GM18951 (cell line): ENCODE data around the gene BHLHE40.
A peak's percentile ranks its signal among the peaks of the same experiment; 100 is the strongest.

Experiments
- POLR2A ChIP-seq: IDR thresholded peaks from 4 replicates; pipeline ENCODE4 v1.6.1; 2011; ENCODE audit warnings: mild to moderate bottlenecking; ENCODE audit not compliant: insufficient read length, insufficient read depth; ENCODE audit errors: extremely low read depth
- in situ Hi-C: fragments of 300-500 bp; cut with MboI; formaldehyde crosslinking; loops from one replicate; pipeline ENCODE4 v1.12.0; 2022; ENCODE audit warnings: low sequenced_read_pairs, mixed read lengths, inconsistent platforms; ENCODE audit not compliant: unreplicated experiment

The BHLHE40 gene

DNA sequence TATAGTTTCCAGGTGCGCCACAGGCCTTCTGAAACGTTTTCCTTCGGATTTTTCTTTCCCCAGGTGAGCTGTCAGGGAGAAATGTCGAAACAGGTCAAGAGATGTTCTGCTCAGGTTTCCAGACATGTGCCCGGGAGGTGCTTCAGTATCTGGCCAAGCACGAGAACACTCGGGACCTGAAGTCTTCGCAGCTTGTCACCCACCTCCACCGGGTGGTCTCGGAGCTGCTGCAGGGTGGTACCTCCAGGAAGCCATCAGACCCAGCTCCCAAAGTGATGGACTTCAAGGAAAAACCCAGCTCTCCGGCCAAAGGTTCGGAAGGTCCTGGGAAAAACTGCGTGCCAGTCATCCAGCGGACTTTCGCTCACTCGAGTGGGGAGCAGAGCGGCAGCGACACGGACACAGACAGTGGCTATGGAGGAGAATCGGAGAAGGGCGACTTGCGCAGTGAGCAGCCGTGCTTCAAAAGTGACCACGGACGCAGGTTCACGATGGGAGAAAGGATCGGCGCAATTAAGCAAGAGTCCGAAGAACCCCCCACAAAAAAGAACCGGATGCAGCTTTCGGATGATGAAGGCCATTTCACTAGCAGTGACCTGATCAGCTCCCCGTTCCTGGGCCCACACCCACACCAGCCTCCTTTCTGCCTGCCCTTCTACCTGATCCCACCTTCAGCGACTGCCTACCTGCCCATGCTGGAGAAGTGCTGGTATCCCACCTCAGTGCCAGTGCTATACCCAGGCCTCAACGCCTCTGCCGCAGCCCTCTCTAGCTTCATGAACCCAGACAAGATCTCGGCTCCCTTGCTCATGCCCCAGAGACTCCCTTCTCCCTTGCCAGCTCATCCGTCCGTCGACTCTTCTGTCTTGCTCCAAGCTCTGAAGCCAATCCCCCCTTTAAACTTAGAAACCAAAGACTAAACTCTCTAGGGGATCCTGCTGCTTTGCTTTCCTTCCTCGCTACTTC, 3.8 kb downstream of the BHLHE40 start:
- no peak for TF ChIP-seq POLR2A
- in situ Hi-C loops = no loop called here

DNA sequence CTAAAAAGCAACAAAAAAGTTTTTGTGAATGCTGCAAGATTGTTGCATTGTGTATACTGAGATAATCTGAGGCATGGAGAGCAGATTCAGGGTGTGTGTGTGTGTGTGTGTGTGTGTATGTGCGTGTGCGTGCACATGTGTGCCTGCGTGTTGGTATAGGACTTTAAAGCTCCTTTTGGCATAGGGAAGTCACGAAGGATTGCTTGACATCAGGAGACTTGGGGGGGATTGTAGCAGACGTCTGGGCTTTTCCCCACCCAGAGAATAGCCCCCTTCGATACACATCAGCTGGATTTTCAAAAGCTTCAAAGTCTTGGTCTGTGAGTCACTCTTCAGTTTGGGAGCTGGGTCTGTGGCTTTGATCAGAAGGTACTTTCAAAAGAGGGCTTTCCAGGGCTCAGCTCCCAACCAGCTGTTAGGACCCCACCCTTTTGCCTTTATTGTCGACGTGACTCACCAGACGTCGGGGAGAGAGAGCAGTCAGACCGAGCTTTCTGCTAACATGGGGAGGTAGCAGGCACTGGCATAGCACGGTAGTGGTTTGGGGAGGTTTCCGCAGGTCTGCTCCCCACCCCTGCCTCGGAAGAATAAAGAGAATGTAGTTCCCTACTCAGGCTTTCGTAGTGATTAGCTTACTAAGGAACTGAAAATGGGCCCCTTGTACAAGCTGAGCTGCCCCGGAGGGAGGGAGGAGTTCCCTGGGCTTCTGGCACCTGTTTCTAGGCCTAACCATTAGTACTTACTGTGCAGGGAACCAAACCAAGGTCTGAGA, 4.7 kb downstream of the BHLHE40 start:
- peak; percentile 67 for TF ChIP-seq POLR2A
- in situ Hi-C loops = no loop called here

DNA sequence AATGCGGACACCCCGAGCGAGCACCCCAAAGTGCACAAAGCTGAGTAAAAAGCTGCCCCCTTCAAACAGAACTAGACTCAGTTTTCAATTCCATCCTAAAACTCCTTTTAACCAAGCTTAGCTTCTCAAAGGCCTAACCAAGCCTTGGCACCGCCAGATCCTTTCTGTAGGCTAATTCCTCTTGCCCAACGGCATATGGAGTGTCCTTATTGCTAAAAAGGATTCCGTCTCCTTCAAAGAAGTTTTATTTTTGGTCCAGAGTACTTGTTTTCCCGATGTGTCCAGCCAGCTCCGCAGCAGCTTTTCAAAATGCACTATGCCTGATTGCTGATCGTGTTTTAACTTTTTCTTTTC, 5.3 kb downstream of the BHLHE40 start:
- in situ Hi-C loops = no loop called here
- TF ChIP-seq POLR2A = no peak

DNA sequence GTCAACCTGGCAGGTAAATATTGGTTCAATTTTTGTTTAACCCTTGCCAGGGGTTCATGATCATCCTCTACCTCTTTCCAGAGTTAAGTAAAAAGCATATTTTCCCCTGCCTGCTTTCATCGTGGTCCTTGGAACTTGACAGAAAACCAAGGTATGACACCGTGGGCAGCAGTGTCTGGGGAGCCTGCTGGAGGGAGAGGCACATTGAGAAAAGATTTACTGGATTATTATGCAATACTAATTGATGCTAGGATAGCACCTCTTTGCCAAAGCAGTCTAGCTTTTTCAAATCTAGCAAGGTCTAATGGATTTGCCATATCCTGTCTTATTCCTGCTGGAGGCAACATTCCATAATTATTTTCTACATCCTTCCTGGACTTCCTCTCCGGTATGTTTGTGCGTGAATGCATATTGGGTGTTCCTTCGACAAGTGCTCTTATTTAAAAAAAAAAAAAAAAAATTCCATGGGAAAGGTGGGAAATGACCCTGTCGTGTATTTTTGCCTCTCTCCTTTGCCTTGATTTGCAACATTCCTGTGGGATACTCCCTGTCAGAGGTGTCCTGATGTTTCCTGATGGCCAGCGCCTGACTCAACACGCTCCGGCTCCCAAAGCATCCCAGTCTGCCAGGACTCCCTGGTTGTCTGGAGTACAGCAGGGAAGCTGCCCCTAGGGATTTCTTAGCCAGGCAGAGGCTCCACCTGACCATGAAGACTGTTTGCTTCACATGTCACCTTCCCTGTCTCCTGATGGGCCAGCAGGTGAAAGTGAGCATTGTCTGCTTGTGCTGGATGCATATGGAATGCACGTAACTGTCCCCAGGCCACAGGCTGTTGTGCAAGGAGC, 6.3 kb downstream of the BHLHE40 start:
- in situ Hi-C loops = no loop called here
- TF ChIP-seq POLR2A = no peak

DNA sequence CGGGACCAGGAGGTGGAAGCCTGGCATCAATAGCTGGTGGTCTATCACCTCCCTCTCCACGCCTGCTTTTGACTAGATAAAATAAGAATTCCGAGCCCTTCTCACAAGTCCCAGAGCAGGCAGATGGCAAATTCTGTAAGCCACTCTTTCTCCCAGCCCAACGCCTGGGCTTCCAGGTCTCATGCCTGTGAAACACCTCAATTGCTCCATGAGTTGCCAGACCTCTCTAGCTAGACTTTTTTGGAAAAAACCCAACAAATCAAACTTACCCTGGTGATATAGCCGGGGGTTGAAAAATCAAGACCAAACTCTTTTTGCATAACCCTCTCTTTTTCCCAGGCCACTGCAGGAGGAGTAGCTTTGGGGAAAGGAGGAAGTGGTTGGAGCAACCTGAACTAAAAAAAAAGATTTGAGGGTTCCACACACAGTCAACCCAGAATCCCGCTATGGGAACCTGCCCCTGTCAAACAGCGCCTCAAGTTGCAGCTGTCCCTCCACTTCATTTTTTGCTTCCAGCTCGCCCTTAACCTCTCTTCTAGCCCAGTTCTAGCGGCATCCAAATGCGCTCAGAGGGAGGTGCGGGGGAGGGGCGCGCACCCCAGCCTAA, 7.0 kb downstream of the BHLHE40 start:
- TF ChIP-seq POLR2A = no peak
- in situ Hi-C loops = no loop called here

DNA sequence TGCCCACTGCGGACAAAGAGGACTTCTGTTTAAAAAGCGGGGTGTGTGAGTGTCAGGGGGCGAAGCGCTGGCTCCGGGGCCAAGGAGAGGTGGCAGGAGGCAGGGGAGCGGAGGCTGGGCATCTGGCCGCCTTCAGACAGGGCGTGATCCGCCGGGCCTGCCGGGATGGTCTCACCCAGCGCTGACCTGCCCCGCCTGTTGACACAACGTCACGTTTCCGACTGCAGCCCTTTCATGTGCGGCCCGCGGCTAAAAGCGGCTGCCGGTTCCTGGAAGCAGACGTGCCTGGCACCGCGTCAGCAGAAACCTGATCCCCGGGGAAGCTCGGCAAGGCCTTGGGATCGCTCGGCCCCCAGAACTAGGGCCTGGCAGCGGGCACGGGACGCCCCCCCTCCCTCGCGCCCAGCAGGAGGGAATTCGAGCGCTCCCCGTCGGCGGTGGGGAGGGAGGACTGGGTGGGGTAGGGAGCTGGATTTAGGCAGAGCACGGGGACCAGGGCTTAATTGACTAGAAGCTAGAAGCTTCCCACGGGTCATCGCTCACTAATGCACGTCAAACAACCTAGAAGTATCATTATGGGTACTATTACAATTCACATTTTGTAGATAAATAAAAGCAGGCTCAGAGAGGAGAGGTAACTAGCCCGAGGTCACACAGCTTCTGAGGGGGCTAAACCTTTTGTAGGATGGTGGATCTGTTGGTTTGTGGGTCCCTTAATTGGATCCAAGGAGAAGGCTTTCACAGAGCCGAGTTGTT, 7.7 kb downstream of the BHLHE40 start:
- peak; percentile 61 for TF ChIP-seq POLR2A
- in situ Hi-C loops = no loop called here

DNA sequence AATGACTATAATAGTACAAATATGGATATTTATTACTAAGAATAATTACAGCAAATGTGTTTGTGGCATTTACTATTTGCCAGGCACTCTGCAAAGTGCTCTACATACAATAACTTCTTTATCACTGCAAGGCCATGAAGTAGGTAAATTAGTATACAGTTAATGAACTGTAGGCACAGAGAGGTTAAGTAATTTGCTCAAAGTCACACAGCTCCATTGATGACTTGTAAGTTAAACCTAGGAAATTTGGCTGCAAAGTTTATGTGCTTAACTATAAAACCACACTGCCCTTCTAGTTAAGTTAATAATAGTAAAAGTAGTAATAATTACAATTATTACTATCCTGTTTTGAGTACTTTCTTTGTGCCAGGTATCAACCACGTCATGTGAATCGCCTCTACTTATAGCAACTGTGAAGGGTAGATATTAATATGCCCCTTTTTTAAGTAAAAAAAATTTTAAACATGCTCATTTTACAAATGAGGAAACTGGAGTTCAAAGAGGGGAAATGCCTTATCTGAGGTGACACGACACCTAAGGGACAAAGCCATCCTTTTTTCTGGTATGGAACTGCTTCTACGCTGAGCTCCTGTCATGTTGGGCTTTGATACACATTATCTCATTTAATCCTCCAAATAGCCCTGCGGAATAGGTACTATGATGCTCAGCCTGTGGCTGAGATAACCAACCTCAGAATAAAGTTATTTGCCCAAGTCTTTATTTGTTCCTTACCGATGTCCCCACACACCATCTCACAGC, 8.5 kb downstream of the BHLHE40 start:
- no peak for TF ChIP-seq POLR2A
- in situ Hi-C loops = no loop called here

DNA sequence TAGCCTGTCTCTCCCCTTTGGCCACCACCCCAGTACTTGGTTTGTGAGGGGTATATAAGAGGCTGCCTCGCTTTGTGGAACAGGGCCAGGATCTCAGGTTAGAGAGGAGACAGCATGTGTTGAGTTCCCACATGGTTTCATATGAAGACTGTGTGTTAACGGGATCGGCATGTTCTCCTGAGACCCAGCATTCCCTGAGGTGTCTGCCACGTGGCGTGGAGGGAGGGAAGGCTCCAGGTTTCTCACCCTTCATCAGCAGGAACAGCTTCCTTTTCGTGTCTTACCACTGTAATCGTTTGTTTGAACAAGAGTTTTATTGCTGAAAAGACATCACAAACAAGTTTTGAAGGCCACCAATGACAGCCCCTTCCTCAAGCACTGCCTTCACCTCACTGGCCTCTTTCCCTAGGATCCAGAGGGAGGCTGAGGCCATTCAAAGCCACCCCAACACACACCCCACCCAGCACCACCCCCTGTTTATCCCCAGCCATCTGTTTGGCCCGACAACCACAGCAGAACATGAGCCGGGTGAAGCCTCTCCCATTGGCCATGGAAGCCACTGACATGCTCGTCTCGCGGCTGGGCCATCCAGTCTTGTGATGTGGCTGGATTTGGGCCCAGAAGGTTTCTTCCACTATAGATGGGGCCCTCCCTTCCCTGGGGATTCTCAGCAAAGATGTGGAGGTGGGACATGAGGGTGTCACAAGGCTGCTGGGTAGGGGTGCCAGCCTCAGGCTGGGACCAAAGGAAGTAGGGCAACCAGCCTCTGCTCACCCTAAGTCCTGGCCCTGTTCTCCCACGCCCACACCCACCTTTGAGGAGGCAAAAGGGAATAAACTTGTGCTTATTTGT, 10.0 kb downstream of the BHLHE40 start:
- in situ Hi-C loops = no loop called here
- TF ChIP-seq POLR2A = no peak

DNA sequence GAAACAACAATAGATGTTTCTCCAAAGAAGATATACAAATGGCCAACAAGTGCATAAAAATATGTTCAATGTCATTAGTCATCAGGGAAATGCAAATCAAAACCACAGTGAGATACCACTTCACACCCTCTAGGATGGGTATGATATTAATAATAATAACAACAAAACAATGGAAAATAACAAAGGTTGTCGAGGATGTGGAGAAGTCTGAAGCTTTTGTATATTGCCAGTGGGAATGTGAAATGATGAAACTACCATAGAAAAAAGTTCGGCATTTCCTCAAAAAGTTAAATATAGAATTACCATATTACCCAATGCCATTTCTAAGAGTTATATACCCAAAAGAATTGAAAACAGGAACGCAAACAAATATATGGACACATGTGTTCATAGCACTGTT, 10.8 kb downstream of the BHLHE40 start:
- no peak for TF ChIP-seq POLR2A
- in situ Hi-C loops = no loop called here

DNA sequence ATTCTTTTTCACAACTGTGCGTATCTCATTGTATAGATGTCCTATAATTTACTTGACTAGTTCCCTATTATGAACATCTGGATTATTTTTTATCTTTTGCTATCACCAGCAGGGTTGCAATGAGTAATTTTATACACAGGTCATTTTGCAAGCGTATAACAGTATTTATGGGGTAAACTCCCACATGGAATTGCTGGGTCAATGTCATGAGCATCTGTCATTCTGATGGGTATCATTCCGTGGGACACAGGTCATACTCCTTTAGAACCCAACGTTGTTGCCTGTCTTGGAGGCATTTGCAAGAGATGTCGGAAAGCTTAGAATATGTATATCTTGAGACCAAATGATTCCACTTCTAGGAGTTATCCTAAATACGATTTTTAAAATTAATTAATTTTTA, 12.9 kb downstream of the BHLHE40 start:
- in situ Hi-C loops = no loop called here
- no peak for TF ChIP-seq POLR2A

DNA sequence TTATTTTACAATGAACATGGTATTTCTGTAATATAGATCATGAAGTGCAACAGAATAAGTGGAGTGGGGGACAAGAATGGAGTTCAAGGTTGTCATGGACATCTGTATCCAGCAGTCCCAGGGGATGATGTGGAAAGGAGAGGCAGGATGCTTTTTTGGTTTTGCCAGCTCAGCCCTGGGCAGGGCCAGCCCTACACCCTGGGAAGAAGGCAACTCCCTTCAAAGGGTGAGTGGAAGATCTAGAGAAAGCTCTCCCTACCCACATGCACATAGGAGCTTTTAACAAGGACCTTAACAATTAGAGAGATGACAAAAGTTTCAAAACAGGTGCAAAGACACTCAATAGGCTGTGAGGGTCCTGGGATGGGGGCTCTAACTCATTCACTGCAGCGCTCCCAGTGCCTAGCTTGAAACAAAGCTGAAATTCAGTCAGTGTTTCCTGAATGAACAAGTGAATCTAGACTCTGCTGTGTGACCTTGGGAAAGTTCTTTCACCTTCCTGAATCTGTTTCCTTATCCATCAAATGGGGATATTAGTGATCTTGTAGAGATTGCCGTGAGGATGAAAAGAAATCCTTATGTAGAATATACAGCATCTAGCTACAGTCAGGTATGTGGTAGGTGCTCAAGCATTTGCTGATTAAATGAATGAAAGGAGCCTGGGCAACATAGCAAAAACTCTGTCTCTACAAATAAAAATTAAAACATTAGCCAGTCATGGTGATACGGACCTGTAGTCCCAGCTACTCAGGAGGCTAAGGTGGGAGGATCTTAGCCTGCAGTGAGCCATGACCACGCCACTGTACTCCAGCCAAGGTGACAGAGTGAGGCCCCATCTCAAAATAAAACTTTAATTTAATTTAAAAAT, 14.3 kb downstream of the BHLHE40 start:
- TF ChIP-seq POLR2A = no peak
- in situ Hi-C loops = no loop called here
